GM18499 (cell line): ENCODE data around the gene AP2A2.

Source experiments
- ATAC-seq: cut with Tn5 transposase; IDR thresholded peaks from one replicate; pipeline ENCODE4 v1.9.1; 2021; ENCODE audit warnings: moderate number of reproducible peaks; ENCODE audit not compliant: insufficient read depth, unreplicated experiment

Gene AP2A2

DNA sequence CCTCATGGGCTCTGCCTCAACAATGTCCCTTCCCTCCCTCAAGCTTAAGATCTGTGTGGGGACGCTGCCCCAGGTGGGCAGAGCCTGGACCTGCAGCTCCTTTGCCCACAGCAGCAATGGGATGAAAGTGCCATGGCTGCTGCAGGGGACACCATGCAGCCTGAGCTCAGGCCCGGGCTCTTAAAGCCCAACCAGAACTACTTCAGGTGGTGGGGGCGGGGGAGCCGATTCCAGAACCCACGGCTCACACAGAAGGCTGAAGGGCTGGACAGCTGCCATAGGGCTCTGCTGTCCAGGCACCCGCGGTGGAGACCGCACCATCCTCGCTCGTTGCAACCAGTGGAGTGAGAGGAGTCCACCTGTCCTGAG lies 27.5 kb upstream of the AP2A2 start:
- no peak for ATAC-seq

DNA sequence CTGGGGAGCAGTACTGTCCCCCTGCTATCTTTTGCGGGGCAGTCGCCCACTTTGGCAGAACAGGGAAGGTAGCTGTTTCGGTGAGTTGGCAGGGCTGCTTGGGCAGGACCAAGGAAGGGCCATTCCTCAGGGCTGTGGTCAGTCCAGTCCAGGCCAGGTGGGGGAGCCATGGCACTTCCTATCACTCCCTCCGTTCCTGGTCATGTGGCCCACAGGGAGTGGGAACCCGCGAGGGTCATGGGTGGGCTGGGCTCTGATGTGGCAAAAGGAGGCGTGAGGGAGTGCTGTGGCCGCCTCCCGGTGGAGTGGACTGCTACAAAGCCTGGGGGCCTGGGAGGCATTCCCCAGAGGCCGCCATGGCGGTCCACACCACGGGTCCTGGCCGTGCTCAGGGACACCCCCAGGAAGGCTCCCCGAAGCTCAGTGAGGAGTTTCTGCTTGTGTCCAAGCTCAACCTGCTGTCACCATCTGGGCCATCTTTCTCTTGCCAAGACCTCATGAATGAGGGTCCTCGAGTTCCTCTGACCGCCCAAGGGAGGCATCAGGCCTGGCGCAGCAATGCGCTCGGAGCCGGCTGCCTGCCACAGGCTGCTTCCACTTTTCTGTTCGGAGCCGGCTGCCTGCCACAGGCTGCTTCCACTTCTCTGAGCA lies 27.0 kb upstream of the AP2A2 start:
- no peak for ATAC-seq

DNA sequence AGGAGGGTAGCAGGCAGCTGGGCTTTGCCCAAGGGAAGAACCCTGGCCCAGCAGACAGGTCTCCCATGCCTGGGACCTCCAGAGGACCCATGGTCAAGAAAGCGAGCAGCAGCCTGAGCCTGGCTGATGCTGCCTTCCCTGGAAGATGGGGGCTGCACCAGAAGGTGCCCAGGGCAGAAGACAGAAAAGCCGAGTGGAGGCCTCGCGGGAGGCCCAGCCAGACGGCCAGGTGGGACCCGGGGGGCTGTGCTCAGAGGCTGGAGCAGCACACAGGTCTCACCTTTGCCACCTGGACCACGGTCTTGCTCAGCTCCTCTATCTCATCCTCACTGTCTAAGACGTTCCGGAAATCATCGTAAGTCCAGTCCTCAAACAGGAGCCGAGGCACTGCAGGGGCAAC lies 25.9 kb upstream of the AP2A2 start:
- ATAC-seq: no peak

GRCh38 chr11:900545-900944 lies 25.1 kb upstream of the AP2A2 start:
- no peak for ATAC-seq

- ATAC-seq: no peak
Measured at GRCh38 chr11:901452-902061, 24.1 kb upstream of the AP2A2 start.

DNA sequence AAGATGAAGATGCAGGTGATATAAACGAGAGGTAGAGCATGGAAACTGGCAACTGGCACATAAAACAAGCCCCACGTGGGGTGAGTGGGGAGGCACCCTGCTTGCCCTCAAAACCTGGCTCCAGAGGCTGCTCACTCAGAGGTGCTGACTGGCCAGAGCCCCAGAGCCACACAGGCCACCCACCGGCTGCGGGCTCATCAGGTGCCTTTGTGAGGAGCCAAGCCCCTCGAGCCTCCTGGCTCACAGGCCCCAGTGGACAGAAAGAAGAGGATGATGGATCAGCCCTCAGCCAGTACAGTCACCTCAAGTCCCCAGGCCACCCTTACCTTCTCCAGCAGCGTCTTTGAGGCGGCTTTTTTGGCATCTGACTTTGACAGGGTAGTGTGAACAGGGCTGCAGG lies 21.3 kb upstream of the AP2A2 start:
- no peak for ATAC-seq

GRCh38 chr11:905952-906351 lies 19.7 kb upstream of the AP2A2 start:
- ATAC-seq: no peak

DNA sequence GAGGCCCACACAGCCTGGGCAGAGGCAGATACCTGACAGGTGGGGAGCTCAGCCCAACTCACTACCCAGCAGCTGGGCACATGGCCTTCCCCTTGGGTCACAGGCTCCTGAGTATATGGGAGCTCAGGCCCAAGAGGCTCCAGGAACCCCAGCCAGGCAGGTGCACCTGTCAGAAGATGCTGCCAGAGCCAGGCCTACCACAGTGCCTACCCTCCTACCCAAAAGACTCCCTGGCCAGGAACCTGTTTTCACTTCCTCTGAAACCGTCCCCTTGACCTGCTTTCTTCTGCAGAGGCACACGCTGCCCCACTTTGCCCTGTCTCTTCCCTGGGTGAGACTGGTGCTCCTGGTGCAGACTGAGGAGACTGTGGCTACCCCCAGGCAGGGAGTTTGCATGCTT lies 18.0 kb upstream of the AP2A2 start:
- ATAC-seq: no peak

DNA sequence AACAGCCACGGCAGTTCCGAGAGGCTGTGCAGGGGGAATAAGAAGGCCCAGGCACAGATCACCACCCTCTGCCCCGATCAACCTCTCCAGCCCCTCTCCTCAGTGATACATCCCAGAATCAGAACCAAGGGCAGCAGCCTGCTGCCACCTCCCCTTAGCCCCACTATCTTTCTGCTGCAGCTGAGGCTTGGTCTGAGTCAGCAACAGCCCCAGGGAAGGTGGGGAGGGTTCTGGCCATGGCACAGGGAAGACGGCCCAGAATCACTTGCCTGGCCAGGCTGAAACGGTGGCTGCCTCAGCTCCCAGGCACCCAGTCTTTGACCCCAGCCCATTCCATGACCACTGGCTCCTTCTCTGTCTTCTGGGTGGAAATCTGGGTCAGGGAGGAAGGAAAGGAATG lies 17.4 kb upstream of the AP2A2 start:
- no peak for ATAC-seq

DNA sequence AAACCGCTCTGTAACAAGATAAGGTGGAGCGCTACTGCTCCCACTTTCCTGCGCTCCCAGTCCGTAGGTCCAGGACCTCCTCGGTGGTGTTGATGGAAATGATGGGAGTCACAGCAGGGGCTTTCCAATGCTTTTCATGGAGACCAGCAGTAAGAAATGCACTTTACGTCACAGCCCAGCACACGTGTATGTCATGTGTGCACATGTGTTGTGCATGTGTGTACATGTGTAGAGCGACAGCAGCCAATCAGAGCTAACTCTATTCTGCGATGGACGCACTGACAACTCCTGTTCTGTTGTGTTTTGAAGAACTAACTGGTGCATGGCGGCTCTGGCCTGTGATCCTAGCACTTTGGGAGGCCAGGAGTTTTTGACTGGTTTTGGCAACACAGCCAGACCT lies 16.3 kb upstream of the AP2A2 start:
- ATAC-seq: no peak

DNA sequence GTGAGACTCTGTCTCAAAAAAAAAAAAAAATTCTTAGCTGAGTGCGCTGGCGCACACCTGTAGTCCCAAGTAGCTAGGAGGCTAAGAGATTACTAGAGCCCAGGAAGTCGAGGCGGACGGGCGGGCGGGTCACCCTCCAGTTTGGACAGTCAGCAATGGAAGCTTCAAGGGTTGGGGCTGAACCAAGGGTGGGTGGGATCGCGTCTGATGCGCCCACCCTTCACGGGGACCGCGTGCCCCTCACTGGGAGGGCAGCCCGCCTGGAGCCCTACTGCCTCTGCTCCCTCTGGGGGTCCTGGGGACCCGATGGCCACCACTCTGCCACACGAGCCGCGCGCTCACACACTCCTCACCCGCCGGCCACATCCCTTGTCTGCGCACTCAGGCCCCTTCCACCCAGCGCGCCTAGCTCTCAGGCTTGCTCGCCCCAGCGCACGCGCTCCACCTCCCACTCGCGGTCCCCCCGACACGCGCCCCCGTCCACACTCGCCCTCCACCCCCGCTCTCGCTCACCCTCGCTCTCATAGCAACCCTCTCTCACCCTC lies 15.6 kb upstream of the AP2A2 start:
- no peak for ATAC-seq

- no peak for ATAC-seq
Measured at GRCh38 chr11:910589-911030, 15.1 kb upstream of the AP2A2 start, which contains the start of gene CHID1. Gene CHID1 (minus strand): TSS chr11:910810. CDS start chr11:904816, 5,994 bp downstream.

DNA sequence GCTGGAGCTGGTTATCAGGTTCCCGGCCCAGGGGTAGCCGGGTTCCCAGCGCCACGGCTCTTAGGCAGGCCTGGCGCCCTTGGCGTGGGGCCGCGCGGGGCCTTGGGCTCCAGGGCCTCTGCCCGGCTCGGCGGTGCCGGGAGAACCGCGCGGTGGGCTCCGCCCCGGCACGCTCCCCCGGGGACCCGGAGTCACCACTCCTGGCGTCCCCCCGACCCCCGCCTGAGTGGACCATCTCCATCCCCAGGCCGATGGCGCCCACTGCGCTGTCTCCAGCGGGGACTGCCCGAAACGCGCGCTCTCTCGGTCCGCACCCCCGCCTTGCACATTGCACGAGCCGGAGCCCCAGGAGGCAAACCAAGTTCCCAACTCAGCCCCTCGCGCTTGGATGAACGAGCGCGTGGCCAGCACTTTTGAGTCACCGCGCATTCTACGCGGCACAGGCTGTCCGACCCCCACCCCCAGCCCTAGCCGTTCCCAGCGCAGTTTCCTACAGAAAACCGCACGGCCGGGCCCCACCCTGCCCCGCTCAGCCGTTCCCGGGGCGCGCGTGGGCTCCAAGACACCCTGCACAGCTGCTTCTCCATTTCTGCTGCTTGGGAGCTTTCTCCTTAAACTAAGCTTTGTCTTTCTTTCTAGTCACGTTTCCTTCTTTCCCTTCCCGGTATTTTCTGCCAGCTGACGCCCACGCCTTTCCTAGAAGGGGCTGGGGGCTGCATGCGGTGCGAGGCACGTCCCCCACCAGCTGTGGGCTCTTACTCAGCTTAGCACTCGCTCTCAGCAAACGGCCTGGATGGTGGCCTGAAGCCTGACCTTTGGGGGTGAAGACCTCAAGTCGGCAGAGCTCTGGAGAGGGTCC lies 14.4 kb upstream of the AP2A2 start:
- no peak for ATAC-seq

DNA sequence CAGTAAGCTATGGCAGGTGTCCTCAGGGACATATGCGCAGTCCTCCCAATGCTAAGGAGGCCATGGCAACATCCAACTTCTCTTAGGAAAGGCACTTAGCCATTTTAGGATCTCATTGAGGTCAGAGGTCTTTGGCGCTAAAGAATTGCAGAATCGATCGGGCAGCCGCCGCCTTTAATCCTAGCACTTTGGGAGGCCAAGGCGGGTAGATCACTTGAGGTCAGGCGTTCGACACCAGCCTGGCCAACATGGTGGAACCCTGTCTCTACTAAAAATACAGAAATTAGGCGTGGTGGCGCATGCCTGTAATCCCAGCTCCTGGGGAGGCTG lies 13.8 kb upstream of the AP2A2 start:
- no peak for ATAC-seq

DNA sequence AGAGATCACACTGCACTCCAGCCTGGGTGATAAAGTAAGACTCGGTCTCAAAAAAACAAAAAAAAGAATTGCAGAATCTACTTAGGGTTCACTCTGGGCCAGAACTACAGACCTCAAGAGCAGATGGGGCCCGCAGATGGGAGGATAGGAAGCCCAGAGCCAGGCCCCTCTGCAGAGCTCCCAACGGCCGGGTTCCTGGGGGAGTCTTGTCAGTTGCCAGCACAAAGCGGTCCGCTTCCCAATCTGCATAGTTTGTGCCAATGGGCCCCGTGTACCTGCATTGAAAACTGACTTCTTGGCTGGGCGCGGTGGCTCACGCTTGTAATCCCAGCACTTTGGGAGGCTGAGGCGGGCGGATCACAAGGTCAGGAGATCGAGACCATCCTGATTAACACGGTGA lies 13.4 kb upstream of the AP2A2 start:
- ATAC-seq: no peak

GRCh38 chr11:913043-913442 lies 12.6 kb upstream of the AP2A2 start:
- no peak for ATAC-seq

DNA sequence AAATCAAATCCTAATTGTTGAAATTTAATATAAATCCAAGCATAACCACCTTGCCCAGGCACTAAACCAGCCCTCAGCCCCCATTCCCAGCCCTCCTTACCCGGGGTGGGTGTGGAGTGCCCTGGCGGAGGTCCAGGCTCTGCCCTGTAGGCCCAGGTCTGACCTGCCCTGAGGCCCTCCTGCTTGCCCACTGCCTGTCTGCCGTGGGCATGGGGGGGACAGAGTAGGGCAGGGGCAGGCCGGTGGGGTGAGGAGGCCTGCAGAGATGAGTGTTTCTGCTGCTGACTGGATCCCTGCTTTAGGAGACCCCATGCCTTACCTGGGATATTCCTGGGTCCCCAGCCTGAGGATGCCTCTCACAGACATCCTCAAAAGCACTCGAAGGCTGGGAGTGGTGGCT lies 11.5 kb upstream of the AP2A2 start:
- ATAC-seq: no peak

GRCh38 chr11:914747-915501 lies 10.7 kb upstream of the AP2A2 start:
- no peak for ATAC-seq

GRCh38 chr11:917426-917825 lies 8.2 kb upstream of the AP2A2 start:
- no peak for ATAC-seq

- ATAC-seq: no peak
Measured at GRCh38 chr11:921921-922678, 3.6 kb upstream of the AP2A2 start.
